ENCODE data around the gene NOS1AP. TPM values are rescaled to one million over a fixed set of nuclear protein-coding genes. Genes with fewer than 3 reads are reported as not detected.

Gene NOS1AP
- polyA plus RNA-seq, 4 donors = 0.89 to 2.1 (median 1.7) TPM

GRCh38 chr1:162326559-162326958 lies 257.1 kb downstream of the NOS1AP start:
- Histone ChIP-seq H3K27me3 (ENCODE audit: control insufficient read depth in 3 of 3, insufficient read depth in 3 of 3, low read length in 3 of 3) (no peaks in the 10 kb centered on the region), H3K36me3 (ENCODE audit: control insufficient read depth in 3 of 3, insufficient read depth in 2 of 3, low read depth in 1 of 3, low read length in 3 of 3) (no peaks in the 10 kb centered on the region), H3K4me1 (ENCODE audit: control insufficient read depth in 3 of 3, insufficient read depth in 2 of 3, low read depth in 1 of 3, low read length in 2 of 3) (peaks cover 0 to 8% (median 7%) of the 10 kb centered on the region in 3 donors), H3K4me3 (ENCODE audit: low read depth in 1 of 3, low read length in 3 of 3) (no peak overlapping the region), H3K27ac (ENCODE audit: low read depth in 1 of 3, low read length in 2 of 3) (no peak overlapping the region), H3K9me3 (ENCODE audit: control insufficient read depth in 2 of 2, insufficient read depth in 1 of 2, low read depth in 1 of 2, low read length in 1 of 2) (no peaks in the 10 kb centered on the region)
- FAIRE-seq (no peak), DNase-seq (no peak)

- Histone ChIP-seq H3K4me3 (ENCODE audit: low read depth in 1 of 3, low read length in 3 of 3) (no peak overlapping the region), H3K36me3 (ENCODE audit: control insufficient read depth in 3 of 3, insufficient read depth in 2 of 3, low read depth in 1 of 3, low read length in 3 of 3) (no peaks in the 10 kb centered on the region), H3K9me3 (ENCODE audit: control insufficient read depth in 2 of 2, insufficient read depth in 1 of 2, low read depth in 1 of 2, low read length in 1 of 2) (no peaks in the 10 kb centered on the region), H3K27ac (ENCODE audit: low read depth in 1 of 3, low read length in 2 of 3) (no peak overlapping the region), H3K4me1 (ENCODE audit: control insufficient read depth in 3 of 3, insufficient read depth in 2 of 3, low read depth in 1 of 3, low read length in 2 of 3) (peaks cover 0 to 2% (median 1%) of the 10 kb centered on the region in 3 donors), H3K27me3 (ENCODE audit: control insufficient read depth in 3 of 3, insufficient read depth in 3 of 3, low read length in 3 of 3) (no peaks in the 10 kb centered on the region)
- DNase-seq = no peak
- 88 to 97% (median 89%) methylated on average over 2 of the region's 2 CpGs for WGBS, 3 donors
- no peak for FAIRE-seq
Observed at GRCh38 chr1:162327144-162327787, 257.8 kb downstream of the NOS1AP start.

GRCh38 chr1:162327788-162328165 lies 258.3 kb downstream of the NOS1AP start:
- no peaks in the 10 kb centered on the region for H3K4me1 ChIP-seq (ENCODE audit: control insufficient read depth in 3 of 3, insufficient read depth in 2 of 3, low read depth in 1 of 3, low read length in 2 of 3)
- no peak for DNase-seq
- H3K4me3 ChIP-seq (ENCODE audit: low read depth in 1 of 3, low read length in 3 of 3) = no peak overlapping the region
- no peaks in the 10 kb centered on the region for H3K27me3 ChIP-seq (ENCODE audit: control insufficient read depth in 3 of 3, insufficient read depth in 3 of 3, low read length in 3 of 3)
- WGBS, 3 donors = 89 to 98% (median 92%) methylated on average over 1 of the region's 1 CpG
- no peaks in the 10 kb centered on the region for H3K36me3 ChIP-seq (ENCODE audit: control insufficient read depth in 3 of 3, insufficient read depth in 2 of 3, low read depth in 1 of 3, low read length in 3 of 3)
- H3K9me3 ChIP-seq (ENCODE audit: control insufficient read depth in 2 of 2, insufficient read depth in 1 of 2, low read depth in 1 of 2, low read length in 1 of 2) = no peaks in the 10 kb centered on the region
- FAIRE-seq = no peak
- H3K27ac ChIP-seq (ENCODE audit: low read depth in 1 of 3, low read length in 2 of 3) = no peak overlapping the region

- DNase-seq = no peak
- Histone ChIP-seq H3K27ac (ENCODE audit: low read depth in 1 of 3, low read length in 2 of 3) (no peak overlapping the region), H3K4me3 (ENCODE audit: low read depth in 1 of 3, low read length in 3 of 3) (no peak overlapping the region), H3K9me3 (ENCODE audit: control insufficient read depth in 2 of 2, insufficient read depth in 1 of 2, low read depth in 1 of 2, low read length in 1 of 2) (no peaks in the 10 kb centered on the region), H3K4me1 (ENCODE audit: control insufficient read depth in 3 of 3, insufficient read depth in 2 of 3, low read depth in 1 of 3, low read length in 2 of 3) (no peaks in the 10 kb centered on the region), H3K36me3 (ENCODE audit: control insufficient read depth in 3 of 3, insufficient read depth in 2 of 3, low read depth in 1 of 3, low read length in 3 of 3) (no peaks in the 10 kb centered on the region), H3K27me3 (ENCODE audit: control insufficient read depth in 3 of 3, insufficient read depth in 3 of 3, low read length in 3 of 3) (no peaks in the 10 kb centered on the region)
- FAIRE-seq = no peak
Observed at GRCh38 chr1:162328512-162328911, 259.0 kb downstream of the NOS1AP start.

GRCh38 chr1:162329826-162330225 lies 260.3 kb downstream of the NOS1AP start:
- FAIRE-seq (no peak), DNase-seq (no peak)
- Histone ChIP-seq H3K4me1 (ENCODE audit: control insufficient read depth in 3 of 3, insufficient read depth in 2 of 3, low read depth in 1 of 3, low read length in 2 of 3) (no peaks in the 10 kb centered on the region), H3K9me3 (ENCODE audit: control insufficient read depth in 2 of 2, insufficient read depth in 1 of 2, low read depth in 1 of 2, low read length in 1 of 2) (no peaks in the 10 kb centered on the region), H3K27me3 (ENCODE audit: control insufficient read depth in 3 of 3, insufficient read depth in 3 of 3, low read length in 3 of 3) (no peaks in the 10 kb centered on the region), H3K36me3 (ENCODE audit: control insufficient read depth in 3 of 3, insufficient read depth in 2 of 3, low read depth in 1 of 3, low read length in 3 of 3) (no peaks in the 10 kb centered on the region), H3K27ac (ENCODE audit: low read depth in 1 of 3, low read length in 2 of 3) (no peak overlapping the region), H3K4me3 (ENCODE audit: low read depth in 1 of 3, low read length in 3 of 3) (no peak overlapping the region)
- WGBS, 3 donors = 60 to 71% (median 61%) methylated on average over 3 of the region's 3 CpGs

GRCh38 chr1:162333991-162334390 lies 264.5 kb downstream of the NOS1AP start:
- Histone ChIP-seq H3K27me3 (ENCODE audit: control insufficient read depth in 3 of 3, insufficient read depth in 3 of 3, low read length in 3 of 3) (no peaks in the 10 kb centered on the region), H3K36me3 (ENCODE audit: control insufficient read depth in 3 of 3, insufficient read depth in 2 of 3, low read depth in 1 of 3, low read length in 3 of 3) (no peaks in the 10 kb centered on the region), H3K4me3 (ENCODE audit: low read depth in 1 of 3, low read length in 3 of 3) (no peak overlapping the region), H3K9me3 (ENCODE audit: control insufficient read depth in 2 of 2, insufficient read depth in 1 of 2, low read depth in 1 of 2, low read length in 1 of 2) (no peaks in the 10 kb centered on the region), H3K27ac (ENCODE audit: low read depth in 1 of 3, low read length in 2 of 3) (no peak overlapping the region), H3K4me1 (ENCODE audit: control insufficient read depth in 3 of 3, insufficient read depth in 2 of 3, low read depth in 1 of 3, low read length in 2 of 3) (no peaks in the 10 kb centered on the region)
- DNase-seq (no peak), FAIRE-seq (no peak)

GRCh38 chr1:162335126-162335525 lies 265.6 kb downstream of the NOS1AP start:
- FAIRE-seq (no peak), DNase-seq (no peak)
- H3K36me3 ChIP-seq (ENCODE audit: control insufficient read depth in 3 of 3, insufficient read depth in 2 of 3, low read depth in 1 of 3, low read length in 3 of 3) = peaks cover 0 to 2% (median 0%) of the 10 kb centered on the region in 3 donors
- no peak overlapping the region for H3K27ac ChIP-seq (ENCODE audit: low read depth in 1 of 3, low read length in 2 of 3)
- H3K4me1 ChIP-seq (ENCODE audit: control insufficient read depth in 3 of 3, insufficient read depth in 2 of 3, low read depth in 1 of 3, low read length in 2 of 3) = no peaks in the 10 kb centered on the region
- no peaks in the 10 kb centered on the region for H3K27me3 ChIP-seq (ENCODE audit: control insufficient read depth in 3 of 3, insufficient read depth in 3 of 3, low read length in 3 of 3)
- no peaks in the 10 kb centered on the region for H3K9me3 ChIP-seq (ENCODE audit: control insufficient read depth in 2 of 2, insufficient read depth in 1 of 2, low read depth in 1 of 2, low read length in 1 of 2)
- no peak overlapping the region for H3K4me3 ChIP-seq (ENCODE audit: low read depth in 1 of 3, low read length in 3 of 3)
- WGBS, 3 donors = 81 to 91% (median 82%) methylated on average over 5 of the region's 5 CpGs

- 79 to 89% (median 84%) methylated on average over 7 of the region's 7 CpGs for WGBS, 3 donors
- Histone ChIP-seq H3K4me1 (ENCODE audit: control insufficient read depth in 3 of 3, insufficient read depth in 2 of 3, low read depth in 1 of 3, low read length in 2 of 3) (no peaks in the 10 kb centered on the region), H3K9me3 (ENCODE audit: control insufficient read depth in 2 of 2, insufficient read depth in 1 of 2, low read depth in 1 of 2, low read length in 1 of 2) (no peaks in the 10 kb centered on the region), H3K36me3 (ENCODE audit: control insufficient read depth in 3 of 3, insufficient read depth in 2 of 3, low read depth in 1 of 3, low read length in 3 of 3) (peaks cover 0 to 2% (median 0%) of the 10 kb centered on the region in 3 donors), H3K27ac (ENCODE audit: low read depth in 1 of 3, low read length in 2 of 3) (no peak overlapping the region), H3K4me3 (ENCODE audit: low read depth in 1 of 3, low read length in 3 of 3) (no peak overlapping the region), H3K27me3 (ENCODE audit: control insufficient read depth in 3 of 3, insufficient read depth in 3 of 3, low read length in 3 of 3) (no peaks in the 10 kb centered on the region)
- DNase-seq (no peak), FAIRE-seq (no peak)
Observed at GRCh38 chr1:162336621-162337285, 267.3 kb downstream of the NOS1AP start.
